ENCODE data around the gene OR2A25. TPM values are rescaled to one million over a fixed set of nuclear protein-coding genes. Genes with fewer than 3 reads are reported as not detected.

Gene OR2A25
- polyA plus RNA-seq, 1 experiment = not detected

- ChIA-PET CTCF (interaction anchor here (1.0 to 2.6 kb wide), 5 partner anchors 124 to 293 kb away, joined by 3 to 20 read pairs (median 4); partner anchors contain the start of gene TCAF1), POLR2A (no interaction called here)
- no peak for DNase-seq (ENCODE audit: low read depth, low spot score)
- Histone ChIP-seq H3K4me3 (ENCODE audit: low read depth, low read length) (no peak overlapping the region), H3K27ac (ENCODE audit: low read depth, low read length) (no peak overlapping the region), H3K27me3 (ENCODE audit: control insufficient read depth, insufficient read depth, low read length) (no peaks in the 10 kb centered on the region), H3K9me3 (ENCODE audit: control insufficient read depth, insufficient read depth, low read length) (no peaks in the 10 kb centered on the region)
- TF ChIP-seq, protein P1, sequence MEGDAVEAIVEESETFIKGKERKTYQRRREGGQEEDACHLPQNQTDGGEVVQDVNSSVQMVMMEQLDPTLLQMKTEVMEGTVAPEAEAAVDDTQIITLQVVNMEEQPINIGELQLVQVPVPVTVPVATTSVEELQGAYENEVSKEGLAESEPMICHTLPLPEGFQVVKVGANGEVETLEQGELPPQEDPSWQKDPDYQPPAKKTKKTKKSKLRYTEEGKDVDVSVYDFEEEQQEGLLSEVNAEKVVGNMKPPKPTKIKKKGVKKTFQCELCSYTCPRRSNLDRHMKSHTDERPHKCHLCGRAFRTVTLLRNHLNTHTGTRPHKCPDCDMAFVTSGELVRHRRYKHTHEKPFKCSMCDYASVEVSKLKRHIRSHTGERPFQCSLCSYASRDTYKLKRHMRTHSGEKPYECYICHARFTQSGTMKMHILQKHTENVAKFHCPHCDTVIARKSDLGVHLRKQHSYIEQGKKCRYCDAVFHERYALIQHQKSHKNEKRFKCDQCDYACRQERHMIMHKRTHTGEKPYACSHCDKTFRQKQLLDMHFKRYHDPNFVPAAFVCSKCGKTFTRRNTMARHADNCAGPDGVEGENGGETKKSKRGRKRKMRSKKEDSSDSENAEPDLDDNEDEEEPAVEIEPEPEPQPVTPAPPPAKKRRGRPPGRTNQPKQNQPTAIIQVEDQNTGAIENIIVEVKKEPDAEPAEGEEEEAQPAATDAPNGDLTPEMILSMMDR (IDR thresholded peaks at IDR 0.05; ENCODE audit: low read depth, low read length) = no peak
These were observed 43.3 kb upstream of the OR2A25 start for GRCh38 chr7:144026203-144026883.

GRCh38 chr7:144027070-144027469 is 42.5 kb upstream of the OR2A25 start:
- no peak for DNase-seq (ENCODE audit: low read depth, low spot score)
- H3K27me3 ChIP-seq (ENCODE audit: control insufficient read depth, insufficient read depth, low read length) = no peaks in the 10 kb centered on the region
- no peak overlapping the region for H3K4me3 ChIP-seq (ENCODE audit: low read depth, low read length)
- no peaks in the 10 kb centered on the region for H3K9me3 ChIP-seq (ENCODE audit: control insufficient read depth, insufficient read depth, low read length)
- TF ChIP-seq, protein P1 (IDR thresholded peaks at IDR 0.05; ENCODE audit: low read depth, low read length) = peak; percentile 57
- no peak overlapping the region for H3K27ac ChIP-seq (ENCODE audit: low read depth, low read length)
- ChIA-PET POLR2A (no interaction called here), CTCF (interaction anchor here (1.0 to 2.6 kb wide), 5 partner anchors 11 to 294 kb away, joined by 4 to 20 read pairs (median 8); partner anchors contain the start of gene TCAF1)

- DNase-seq (ENCODE audit: low read depth, low spot score) = no peak
- Histone ChIP-seq H3K4me3 (ENCODE audit: low read depth, low read length) (no peak overlapping the region), H3K9me3 (ENCODE audit: control insufficient read depth, insufficient read depth, low read length) (no peaks in the 10 kb centered on the region), H3K27ac (ENCODE audit: low read depth, low read length) (no peak overlapping the region), H3K27me3 (ENCODE audit: control insufficient read depth, insufficient read depth, low read length) (no peaks in the 10 kb centered on the region)
- CTCF ChIA-PET = interaction anchor here (1.0 to 2.6 kb wide), 6 partner anchors 10 to 364 kb away, joined by 3 to 20 read pairs (median 7); partner anchors contain the start of gene TCAF1
- TF ChIP-seq, protein P1 (IDR thresholded peaks at IDR 0.05; ENCODE audit: low read depth, low read length) = no peak
- POLR2A ChIA-PET = no interaction called here
These were observed 41.6 kb upstream of the OR2A25 start for GRCh38 chr7:144027974-144028373.

GRCh38 chr7:144028547-144028946 is 41.1 kb upstream of the OR2A25 start:
- Histone ChIP-seq H3K4me3 (ENCODE audit: low read depth, low read length) (no peak overlapping the region), H3K27ac (ENCODE audit: low read depth, low read length) (no peak overlapping the region), H3K9me3 (ENCODE audit: control insufficient read depth, insufficient read depth, low read length) (no peaks in the 10 kb centered on the region), H3K27me3 (ENCODE audit: control insufficient read depth, insufficient read depth, low read length) (no peaks in the 10 kb centered on the region)
- no peak for DNase-seq (ENCODE audit: low read depth, low spot score)
- POLR2A ChIA-PET = no interaction called here
- CTCF ChIA-PET = interaction anchor here (1.0 to 2.6 kb wide), 6 partner anchors 10 to 363 kb away, joined by 3 to 20 read pairs (median 7); partner anchors contain the start of gene TCAF1
- TF ChIP-seq, protein P1 (IDR thresholded peaks at IDR 0.05; ENCODE audit: low read depth, low read length) = no peak

DNA sequence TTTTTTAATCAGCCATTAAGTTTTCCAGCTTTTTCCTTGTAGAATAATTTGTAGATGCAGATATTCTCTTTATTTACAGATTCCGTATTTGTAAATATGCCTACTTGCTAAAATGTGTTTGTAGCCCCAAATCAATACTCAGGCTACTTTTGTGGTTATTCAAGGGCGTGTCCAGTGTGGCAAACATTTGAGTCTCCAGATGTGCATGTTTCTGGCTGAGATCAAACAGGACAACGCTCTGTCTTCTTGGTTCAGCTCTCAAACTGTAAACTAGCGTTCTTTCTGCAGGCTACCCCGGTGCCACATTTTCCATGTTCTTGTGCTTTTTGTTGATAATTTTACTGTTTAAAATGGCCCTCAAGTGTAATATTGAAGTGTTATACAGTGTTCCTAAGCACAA is 37.1 kb upstream of the OR2A25 start:
- no peak for DNase-seq (ENCODE audit: low read depth, low spot score)
- Histone ChIP-seq H3K9me3 (ENCODE audit: control insufficient read depth, insufficient read depth, low read length) (no peaks in the 10 kb centered on the region), H3K27me3 (ENCODE audit: control insufficient read depth, insufficient read depth, low read length) (no peaks in the 10 kb centered on the region), H3K4me3 (ENCODE audit: low read depth, low read length) (no peak overlapping the region), H3K27ac (ENCODE audit: low read depth, low read length) (no peak overlapping the region)
- TF ChIP-seq, protein P1 (IDR thresholded peaks at IDR 0.05; ENCODE audit: low read depth, low read length) = no peak
- CTCF ChIA-PET = interaction anchor here (1.0 to 1.2 kb wide), 2 partner anchors 296 to 359 kb away, joined by 3 read pairs; no protein-coding TSS in a partner anchor
- POLR2A ChIA-PET = no interaction called here
